ENCODE results near the gene NUB1.

NUB1 gene

GRCh38 chr7:151389096-151389767 lies 47.6 kb downstream of the NUB1 start:
- no peak for DNase-seq (ENCODE audit: low spot score)

- DNase-seq (ENCODE audit: low spot score): no peak
These were observed 48.4 kb downstream of the NUB1 start for GRCh38 chr7:151389768-151390597.

- DNase-seq (ENCODE audit: low spot score): no peak
These were observed 49.2 kb downstream of the NUB1 start for GRCh38 chr7:151390598-151391357.

- no peak for DNase-seq (ENCODE audit: low spot score)
These were observed 49.7 kb downstream of the NUB1 start for GRCh38 chr7:151391358-151391730.

GRCh38 chr7:151392002-151392401 lies 50.4 kb downstream of the NUB1 start:
- no peak for DNase-seq (ENCODE audit: low spot score)

GRCh38 chr7:151392426-151392825 lies 50.8 kb downstream of the NUB1 start:
- no peak for DNase-seq (ENCODE audit: low spot score)

GRCh38 chr7:151393031-151393977 lies 51.7 kb downstream of the NUB1 start:
- no peak for DNase-seq (ENCODE audit: low spot score)

- DNase-seq (ENCODE audit: low spot score): no peak
These were observed 52.7 kb downstream of the NUB1 start for GRCh38 chr7:151394076-151395035.

GRCh38 chr7:151395036-151395367 lies 53.4 kb downstream of the NUB1 start:
- DNase-seq (ENCODE audit: low spot score): no peak

GRCh38 chr7:151396328-151396970 lies 54.8 kb downstream of the NUB1 start:
- DNase-seq (ENCODE audit: low spot score): no peak

GRCh38 chr7:151397026-151397425 lies 55.4 kb downstream of the NUB1 start:
- no peak for DNase-seq (ENCODE audit: low spot score)

- no peak for DNase-seq (ENCODE audit: low spot score)
These were observed 57.1 kb downstream of the NUB1 start for GRCh38 chr7:151398446-151399304.

GRCh38 chr7:151399305-151399601 lies 57.6 kb downstream of the NUB1 start:
- DNase-seq (ENCODE audit: low spot score): no peak

- no peak for DNase-seq (ENCODE audit: low spot score)
These were observed 58.3 kb downstream of the NUB1 start for GRCh38 chr7:151399906-151400305.

GRCh38 chr7:151400626-151401315 lies 59.2 kb downstream of the NUB1 start:
- no peak for DNase-seq (ENCODE audit: low spot score)

GRCh38 chr7:151402029-151402835 lies 60.6 kb downstream of the NUB1 start:
- DNase-seq (ENCODE audit: low spot score): no peak

GRCh38 chr7:151403764-151404163 lies 62.2 kb downstream of the NUB1 start:
- DNase-seq (ENCODE audit: low spot score): no peak

Data from CD4-positive, alpha-beta T cell treated with Interleukin-6 at 100 ng/mL for 8 hours (primary cell).